HUES48 (cell line): ENCODE data around the gene METTL14.

ENCODE experiments used
- H3K27ac ChIP-seq: one replicate; pipeline ENCODE4 v1.7.0; 2013; ENCODE audit warnings: low read depth, low read length, inconsistent platforms
- H3K27me3 ChIP-seq: 2 replicates; pipeline ENCODE4 v1.6.1; 2013; ENCODE audit warnings: mild to moderate bottlenecking, low read length; ENCODE audit not compliant: control insufficient read depth, insufficient read depth
- H3K36me3 ChIP-seq: 2 replicates; pipeline ENCODE4 v1.6.1; 2013; ENCODE audit warnings: low read length; ENCODE audit not compliant: control insufficient read depth, insufficient read depth
- H3K4me1 ChIP-seq: 2 replicates; pipeline ENCODE4 v1.6.1; 2013; ENCODE audit warnings: mild to moderate bottlenecking, low read length; ENCODE audit not compliant: control insufficient read depth, insufficient read depth
- H3K4me3 ChIP-seq: 2 replicates; pipeline ENCODE4 v1.5.1; 2013; ENCODE audit warnings: mild to moderate bottlenecking, low read depth, low read length
- H3K9ac ChIP-seq: 2 replicates; pipeline ENCODE4 v1.6.1; 2013; ENCODE audit warnings: mild to moderate bottlenecking, low read depth, low read length, moderate library complexity
- H3K9me3 ChIP-seq: 2 replicates; pipeline ENCODE4 v1.6.1; 2013; ENCODE audit warnings: low read length; ENCODE audit not compliant: control insufficient read depth, insufficient read depth

The METTL14 gene

DNA sequence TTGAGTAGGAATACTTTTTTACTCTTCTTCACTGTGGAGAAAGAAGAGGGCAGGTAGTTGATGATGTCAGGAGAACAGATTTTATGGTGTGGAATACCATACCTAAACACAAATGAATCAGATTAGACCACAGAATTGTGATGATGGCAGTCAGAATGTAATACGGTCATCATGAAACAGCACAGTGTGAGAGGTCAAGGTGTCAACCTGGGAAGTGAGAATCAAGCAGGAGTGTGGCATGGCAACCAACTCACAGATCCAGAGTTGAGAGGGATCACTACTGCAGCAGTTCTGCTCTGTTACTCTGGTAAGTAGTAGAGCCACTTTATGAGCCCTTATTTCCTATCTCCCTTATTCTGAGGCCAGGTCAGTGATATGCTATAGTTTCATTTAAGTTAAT, 27.7 kb downstream of the METTL14 start:
- Histone ChIP-seq H3K27me3 (no peaks in the 10 kb centered on the region), H3K9me3 (no peaks in the 10 kb centered on the region), H3K4me1 (no peaks in the 10 kb centered on the region), H3K27ac (no peak overlapping the region), H3K4me3 (no peak overlapping the region), H3K36me3 (peaks cover 55% of the 10 kb centered on the region), H3K9ac (no peak overlapping the region)

DNA sequence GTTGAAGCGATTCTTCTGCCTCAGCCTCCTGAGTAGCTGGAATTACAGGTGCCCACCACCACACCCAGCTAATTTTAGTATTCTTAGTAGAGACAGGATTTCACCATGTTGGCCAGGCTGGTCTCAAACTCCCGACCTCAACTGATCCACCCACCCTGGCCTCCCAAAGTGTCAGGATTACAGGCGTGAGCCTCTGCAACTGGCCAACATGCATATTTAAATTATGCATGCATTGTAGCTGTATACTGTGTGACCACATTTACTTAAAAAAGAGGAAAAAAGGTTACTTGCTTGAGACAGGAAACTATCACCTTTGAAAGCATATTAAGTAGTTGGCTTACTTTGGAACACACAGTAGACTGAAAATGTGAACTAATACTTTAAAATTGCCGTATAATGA, 29.5 kb downstream of the METTL14 start:
- Histone ChIP-seq H3K27ac (no peak overlapping the region), H3K9ac (no peak overlapping the region), H3K9me3 (no peaks in the 10 kb centered on the region), H3K27me3 (no peaks in the 10 kb centered on the region), H3K36me3 (peaks cover 39% of the 10 kb centered on the region), H3K4me3 (no peak overlapping the region), H3K4me1 (no peaks in the 10 kb centered on the region)

DNA sequence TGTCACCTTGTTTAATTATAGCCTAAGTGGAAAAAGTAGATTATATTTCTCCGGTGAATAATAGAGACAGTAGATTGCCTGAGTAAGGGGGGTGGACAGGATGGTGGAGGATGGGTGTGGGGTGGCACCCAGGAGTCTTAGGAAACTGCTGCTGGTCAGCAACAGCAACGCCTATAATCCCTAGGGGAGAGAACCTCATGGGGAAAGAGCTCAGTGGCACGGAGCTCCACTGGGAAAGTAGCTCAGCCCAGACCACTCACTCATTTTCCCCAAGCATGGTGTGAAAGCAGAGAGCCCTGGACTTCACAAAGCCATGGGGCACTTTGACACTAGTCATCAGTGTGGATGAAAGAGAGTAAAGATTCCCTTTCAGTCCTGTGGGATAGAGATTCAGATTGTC, 31.1 kb downstream of the METTL14 start:
- Histone ChIP-seq H3K9me3 (no peaks in the 10 kb centered on the region), H3K4me1 (no peaks in the 10 kb centered on the region), H3K27ac (no peak overlapping the region), H3K27me3 (no peaks in the 10 kb centered on the region), H3K9ac (no peak overlapping the region), H3K4me3 (no peak overlapping the region), H3K36me3 (peaks cover 23% of the 10 kb centered on the region)

DNA sequence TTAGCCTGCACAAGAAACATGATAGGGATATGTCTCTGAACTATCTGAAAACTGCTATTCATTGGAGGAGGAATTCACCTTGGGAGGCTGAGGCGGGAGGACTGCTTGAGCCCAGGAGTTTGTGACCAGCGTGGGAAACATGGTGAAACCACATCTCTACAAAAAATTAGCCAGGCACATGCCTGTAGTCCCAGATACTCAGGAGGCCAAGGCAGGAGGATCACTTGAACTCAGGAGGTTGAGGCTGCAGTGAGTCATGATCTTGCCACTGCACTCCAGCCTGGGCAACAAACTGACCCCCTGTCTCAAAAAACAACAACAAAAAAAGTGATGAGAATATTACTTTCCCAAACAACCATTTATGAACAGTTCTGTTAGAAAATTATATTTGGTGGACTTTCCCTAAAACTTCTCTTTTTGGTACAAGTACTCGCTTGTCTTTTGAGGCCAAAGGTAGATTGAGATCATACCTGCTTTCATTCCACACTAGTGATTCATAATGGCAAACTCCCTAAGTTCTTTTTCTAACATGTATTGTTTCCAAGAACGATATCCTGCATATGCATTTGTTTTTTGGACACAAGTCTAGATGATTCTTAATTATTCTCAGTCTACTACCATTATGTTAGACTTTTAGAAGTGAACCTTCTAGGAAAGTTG, 33.4 kb downstream of the METTL14 start:
- H3K9ac ChIP-seq = no peak overlapping the region
- no peaks in the 10 kb centered on the region for H3K9me3 ChIP-seq
- peaks cover 2% of the 10 kb centered on the region; the same call in 1 of the 2 replicates for H3K4me1 ChIP-seq
- no peak overlapping the region for H3K4me3 ChIP-seq
- no peaks in the 10 kb centered on the region for H3K27me3 ChIP-seq
- H3K27ac ChIP-seq = no peak overlapping the region
- peaks cover 24% of the 10 kb centered on the region for H3K36me3 ChIP-seq

GRCh38 chr4:118721752-118722151, 36.6 kb downstream of the METTL14 start:
- Histone ChIP-seq H3K4me1 (peaks cover 10% of the 10 kb centered on the region; the same call in 1 of the 2 replicates), H3K36me3 (peaks cover 48% of the 10 kb centered on the region), H3K27ac (no peak overlapping the region), H3K9me3 (no peaks in the 10 kb centered on the region), H3K9ac (no peak overlapping the region), H3K27me3 (no peaks in the 10 kb centered on the region), H3K4me3 (no peak overlapping the region)

DNA sequence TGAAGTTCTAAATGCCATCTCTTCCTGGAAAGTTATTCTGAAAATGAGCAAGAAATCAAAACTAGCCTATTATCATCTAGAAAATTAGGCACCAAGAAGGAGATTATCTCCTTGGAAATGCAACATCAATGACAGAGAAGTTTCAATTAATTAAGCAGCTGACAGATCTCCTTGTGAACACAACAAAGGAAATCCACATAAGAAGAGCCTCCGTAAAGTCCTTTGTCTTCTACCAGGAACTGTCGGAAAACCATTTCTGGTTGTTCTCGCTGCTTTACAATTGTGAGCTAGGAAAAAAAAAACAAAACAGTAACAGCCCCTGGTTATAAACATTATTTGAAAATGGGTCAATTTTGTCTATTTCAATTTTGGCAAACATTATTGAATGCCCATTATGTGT, 38.2 kb downstream of the METTL14 start:
- no peaks in the 10 kb centered on the region for H3K27me3 ChIP-seq
- peaks cover 64% of the 10 kb centered on the region for H3K36me3 ChIP-seq
- peaks cover 10% of the 10 kb centered on the region; the same call in 1 of the 2 replicates for H3K4me1 ChIP-seq

GRCh38 chr4:118727360-118727759, 42.2 kb downstream of the METTL14 start:
- Histone ChIP-seq H3K4me1 (peaks cover 10% of the 10 kb centered on the region; the same call in 1 of the 2 replicates), H3K27ac (no peak overlapping the region), H3K9me3 (no peaks in the 10 kb centered on the region), H3K4me3 (no peak overlapping the region), H3K27me3 (no peaks in the 10 kb centered on the region), H3K9ac (no peak overlapping the region), H3K36me3 (peaks cover 88% of the 10 kb centered on the region)

More for the DNA sequence above, 38.2 kb downstream of the METTL14 start:
- Histone ChIP-seq H3K27ac (no peak overlapping the region), H3K4me3 (no peak overlapping the region), H3K9ac (no peak overlapping the region), H3K9me3 (no peaks in the 10 kb centered on the region)

- Histone ChIP-seq H3K4me1 (peaks cover 1% of the 10 kb centered on the region; the same call in 1 of the 2 replicates), H3K9me3 (no peaks in the 10 kb centered on the region), H3K36me3 (peaks cover 89% of the 10 kb centered on the region), H3K27me3 (no peaks in the 10 kb centered on the region), H3K27ac (no peak overlapping the region), H3K4me3 (no peak overlapping the region), H3K9ac (no peak overlapping the region)
Measured at GRCh38 chr4:118729287-118730286, 44.4 kb downstream of the METTL14 start.

GRCh38 chr4:118730683-118731082, 45.5 kb downstream of the METTL14 start:
- Histone ChIP-seq H3K4me1 (no peaks in the 10 kb centered on the region), H3K36me3 (peaks cover 89% of the 10 kb centered on the region), H3K9ac (no peak overlapping the region), H3K27me3 (no peaks in the 10 kb centered on the region), H3K27ac (no peak overlapping the region), H3K9me3 (no peaks in the 10 kb centered on the region), H3K4me3 (no peak overlapping the region)

DNA sequence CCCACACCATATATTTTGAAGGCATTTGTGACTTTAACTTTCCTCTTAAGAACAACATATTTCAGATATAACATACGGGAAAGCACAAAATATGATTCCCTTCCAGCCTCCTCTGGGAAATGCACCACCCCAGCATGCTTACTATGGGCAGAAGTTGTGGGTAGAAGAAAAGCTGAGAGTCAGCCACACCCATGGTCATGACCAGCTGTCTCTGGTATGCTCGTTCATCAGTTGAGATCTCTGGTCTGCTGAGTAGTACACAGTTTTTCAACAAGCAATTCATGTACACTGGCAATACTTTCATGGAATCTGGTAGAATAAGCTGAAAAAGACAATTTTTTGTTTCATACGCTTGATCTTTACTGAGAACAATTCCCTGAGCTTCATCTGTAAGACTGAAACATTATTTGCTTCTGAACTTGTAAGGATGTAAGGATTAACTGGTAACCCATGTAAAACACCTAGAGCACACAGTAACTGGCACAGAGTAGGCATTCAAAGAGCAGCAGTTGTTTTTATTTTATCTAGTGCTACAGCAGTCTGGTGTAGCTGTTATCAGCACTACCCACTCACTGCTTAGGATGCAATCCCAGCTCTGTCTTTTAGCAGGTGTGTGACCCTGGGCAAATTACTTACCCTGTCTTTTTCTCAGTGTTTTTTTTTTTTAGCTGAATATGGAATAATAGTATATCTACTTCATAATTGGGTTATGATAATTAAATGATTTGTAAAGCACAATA, 47.6 kb downstream of the METTL14 start:
- H3K9ac ChIP-seq = no peak overlapping the region
- H3K4me1 ChIP-seq = no peaks in the 10 kb centered on the region
- H3K27me3 ChIP-seq = no peaks in the 10 kb centered on the region
- no peak overlapping the region for H3K4me3 ChIP-seq
- H3K27ac ChIP-seq = no peak overlapping the region
- H3K9me3 ChIP-seq = no peaks in the 10 kb centered on the region
- peaks cover 89% of the 10 kb centered on the region for H3K36me3 ChIP-seq
